Measurements from ENCODE around the gene ASPA.
"Not testable (repeated sequence)": the region's sequence is repeated elsewhere in the genome, so short reads cannot be mapped to it uniquely, and the experiment has no call there.

Gene ASPA

DNA sequence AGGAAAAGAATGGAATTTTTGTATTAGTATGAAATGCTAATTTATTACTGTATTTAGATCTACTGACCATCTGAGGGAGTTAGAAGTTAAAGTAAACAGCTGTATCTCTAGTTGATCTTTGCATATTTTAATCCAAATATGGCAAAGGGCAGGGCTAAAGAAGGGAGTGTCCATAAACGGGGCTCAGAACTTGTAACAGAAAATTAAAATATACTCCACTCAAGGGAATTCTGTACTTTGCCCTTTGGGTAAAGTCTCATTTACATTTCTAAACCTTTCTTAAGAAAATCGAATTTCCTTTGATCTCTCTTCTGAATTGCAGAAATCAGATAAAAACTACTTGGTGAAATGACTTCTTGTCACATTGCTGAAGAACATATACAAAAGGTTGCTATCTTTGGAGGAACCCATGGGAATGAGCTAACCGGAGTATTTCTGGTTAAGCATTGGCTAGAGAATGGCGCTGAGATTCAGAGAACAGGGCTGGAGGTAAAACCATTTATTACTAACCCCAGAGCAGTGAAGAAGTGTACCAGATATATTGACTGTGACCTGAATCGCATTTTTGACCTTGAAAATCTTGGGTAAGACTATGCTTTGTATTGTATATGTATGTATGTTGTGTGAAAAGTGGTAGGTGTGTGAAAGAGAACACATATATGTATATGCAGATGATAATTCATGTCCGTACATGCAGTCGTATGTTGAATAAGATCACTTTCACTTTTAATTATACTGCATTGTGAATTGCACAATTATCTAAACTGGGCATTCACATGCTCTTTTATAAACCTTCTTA, at the start of gene ASPA:
Gene ASPA (plus strand): TSS at position 186 of the 799 bp plus-strand sequence. CDS start 163 bp downstream, at position 349.
- no peak for DNase-seq (ENCODE audit: low read depth)
- in situ Hi-C loops (cut with HindIII; ENCODE audit: low sequenced_read_pairs) = no loop called here
- H3K4me3 ChIP-seq (ENCODE audit: low read depth, low read length) = no peak within 1 kb of the TSS
- no peak for TF ChIP-seq CTCF (IDR thresholded peaks at IDR 0.05; ENCODE audit: low read depth, low read length, missing control alignments)

GRCh38 chr17:3433215-3433614, 42.6 kb upstream of the ASPA start:
- DNase-seq (ENCODE audit: low read depth); H3K4me3 ChIP-seq (ENCODE audit: low read depth, low read length); in situ Hi-C loops (cut with HindIII; ENCODE audit: low sequenced_read_pairs): not testable (repeated sequence)

GRCh38 chr17:3433741-3434140, 42.1 kb upstream of the ASPA start, which contains the start of gene OR1E2:
OR1E2 (minus strand) TSS chr17:3433841; CDS start chr17:3433841, 0 bp downstream.
- in situ Hi-C loops (cut with HindIII; ENCODE audit: low sequenced_read_pairs) = no loop called here
- TF ChIP-seq CTCF (IDR thresholded peaks at IDR 0.05; ENCODE audit: low read depth, low read length, missing control alignments) = no peak
- DNase-seq (ENCODE audit: low read depth) = no peak
- no peak within 1 kb of the TSS for H3K4me3 ChIP-seq (ENCODE audit: low read depth, low read length)

DNA sequence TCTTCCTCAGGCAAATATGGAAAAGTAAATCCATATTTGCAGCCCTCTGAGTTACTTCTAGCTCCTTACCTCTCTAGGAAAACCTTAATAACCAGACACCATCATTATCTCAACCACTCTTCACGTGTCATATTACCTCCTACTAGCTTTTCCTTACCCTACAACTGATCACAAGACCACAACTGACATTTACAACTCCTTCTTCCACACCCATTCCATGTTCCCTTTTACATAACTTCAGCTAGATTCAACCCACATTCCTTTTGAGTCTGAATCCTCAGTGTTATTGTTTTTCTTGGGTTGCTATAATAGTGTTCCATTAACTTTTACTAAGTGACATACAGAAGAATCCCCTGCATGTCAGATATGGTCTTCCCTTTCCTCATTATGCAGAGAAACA, 37.4 kb upstream of the ASPA start:
- in situ Hi-C loops (cut with HindIII; ENCODE audit: low sequenced_read_pairs) = no loop called here

DNA sequence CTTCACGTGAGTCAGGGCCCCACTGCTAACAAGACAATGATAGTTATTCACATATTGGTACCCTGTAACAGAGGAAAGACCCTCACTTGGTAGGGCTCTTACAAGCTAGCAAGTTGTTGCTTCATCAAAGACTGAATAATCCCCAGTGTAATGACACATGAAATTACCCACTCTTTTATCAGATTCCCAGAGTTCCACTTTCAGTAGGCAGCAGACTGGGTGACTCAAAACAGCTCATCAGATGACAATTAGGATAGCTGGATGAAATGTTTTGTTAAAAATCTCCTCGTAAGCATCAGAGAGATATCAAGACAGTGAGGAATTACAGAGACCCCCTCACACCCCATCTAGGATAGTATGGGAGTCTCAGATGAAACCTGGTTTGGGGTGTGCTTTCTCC, 35.3 kb upstream of the ASPA start:
- no peak for DNase-seq (ENCODE audit: low read depth)
- in situ Hi-C loops (cut with HindIII; ENCODE audit: low sequenced_read_pairs) = no loop called here
- no peak for TF ChIP-seq CTCF (IDR thresholded peaks at IDR 0.05; ENCODE audit: low read depth, low read length, missing control alignments)
- H3K4me3 ChIP-seq (ENCODE audit: low read depth, low read length) = no peak overlapping the region

More for the DNA sequence above, 37.4 kb upstream of the ASPA start:
- DNase-seq (ENCODE audit: low read depth) = no peak
- no peak overlapping the region for H3K4me3 ChIP-seq (ENCODE audit: low read depth, low read length)
- no peak for TF ChIP-seq CTCF (IDR thresholded peaks at IDR 0.05; ENCODE audit: low read depth, low read length, missing control alignments)

- TF ChIP-seq CTCF (IDR thresholded peaks at IDR 0.05; ENCODE audit: low read depth, low read length, missing control alignments) = no peak
- H3K4me3 ChIP-seq (ENCODE audit: low read depth, low read length) = no peak overlapping the region
- DNase-seq (ENCODE audit: low read depth) = no peak
- in situ Hi-C loops (cut with HindIII; ENCODE audit: low sequenced_read_pairs) = no loop called here
Observed at GRCh38 chr17:3447625-3448024, 28.2 kb upstream of the ASPA start.

DNA sequence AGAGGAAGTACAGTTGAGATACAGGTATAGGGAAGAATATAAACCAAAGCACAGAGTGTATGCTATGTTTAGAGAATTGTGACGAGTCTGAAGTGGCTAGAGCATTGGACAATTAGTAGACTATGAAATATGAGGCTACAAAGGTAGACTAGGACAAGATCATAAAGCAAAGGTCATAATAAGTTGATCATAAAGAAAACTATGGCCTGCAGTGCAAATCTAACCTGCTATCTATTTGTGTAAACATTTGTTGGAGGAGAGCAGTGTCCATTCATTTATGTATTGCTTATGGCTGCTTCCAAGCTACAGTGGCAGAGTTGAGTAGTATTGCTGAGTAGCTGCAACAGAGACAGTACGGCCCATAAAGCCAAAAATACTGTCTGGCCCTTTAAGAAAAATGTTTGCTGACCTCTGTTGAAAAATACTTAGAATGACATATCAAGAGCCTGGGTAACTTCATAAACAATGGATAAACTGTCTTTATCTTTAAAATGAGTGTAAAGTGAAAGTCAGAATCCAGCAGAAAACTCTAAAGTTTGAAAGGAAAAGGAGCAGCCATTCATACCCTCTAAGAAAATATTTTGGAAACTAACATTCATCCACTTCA, 27.6 kb upstream of the ASPA start:
- no peak overlapping the region for H3K4me3 ChIP-seq (ENCODE audit: low read depth, low read length)
- no peak for TF ChIP-seq CTCF (IDR thresholded peaks at IDR 0.05; ENCODE audit: low read depth, low read length, missing control alignments)
- in situ Hi-C loops (cut with HindIII; ENCODE audit: low sequenced_read_pairs) = no loop called here
- DNase-seq (ENCODE audit: low read depth) = no peak

- in situ Hi-C loops (cut with HindIII; ENCODE audit: low sequenced_read_pairs); H3K4me3 ChIP-seq (ENCODE audit: low read depth, low read length); DNase-seq (ENCODE audit: low read depth): not testable (repeated sequence)
Observed at GRCh38 chr17:3466355-3466754, 9.4 kb upstream of the ASPA start.
